Umbilical cord (tissue), 2 donors: Measurements from ENCODE around the gene ZNF837. TPM values are rescaled to one million over a fixed set of nuclear protein-coding genes. Genes with fewer than 3 reads are reported as not detected.

Experiments
- DNase-seq: peaks from one replicate; pipeline ENCODE4 v3.0.0-alpha.2; 2015; ENCODE audit warnings: low spot score
- total RNA-seq: library from RNA; depleted of rRNA; stranded (reverse); fragments of >200 nt; gene quantifications from one replicate; pipeline ENCODE4 v1.2.3, GENCODE V29; 2014; ENCODE audit warnings: low replicate concordance; ENCODE audit not compliant: insufficient read depth

The ZNF837 gene
- total RNA-seq, 1 donor from 2014 or later: 3.4 TPM

DNA sequence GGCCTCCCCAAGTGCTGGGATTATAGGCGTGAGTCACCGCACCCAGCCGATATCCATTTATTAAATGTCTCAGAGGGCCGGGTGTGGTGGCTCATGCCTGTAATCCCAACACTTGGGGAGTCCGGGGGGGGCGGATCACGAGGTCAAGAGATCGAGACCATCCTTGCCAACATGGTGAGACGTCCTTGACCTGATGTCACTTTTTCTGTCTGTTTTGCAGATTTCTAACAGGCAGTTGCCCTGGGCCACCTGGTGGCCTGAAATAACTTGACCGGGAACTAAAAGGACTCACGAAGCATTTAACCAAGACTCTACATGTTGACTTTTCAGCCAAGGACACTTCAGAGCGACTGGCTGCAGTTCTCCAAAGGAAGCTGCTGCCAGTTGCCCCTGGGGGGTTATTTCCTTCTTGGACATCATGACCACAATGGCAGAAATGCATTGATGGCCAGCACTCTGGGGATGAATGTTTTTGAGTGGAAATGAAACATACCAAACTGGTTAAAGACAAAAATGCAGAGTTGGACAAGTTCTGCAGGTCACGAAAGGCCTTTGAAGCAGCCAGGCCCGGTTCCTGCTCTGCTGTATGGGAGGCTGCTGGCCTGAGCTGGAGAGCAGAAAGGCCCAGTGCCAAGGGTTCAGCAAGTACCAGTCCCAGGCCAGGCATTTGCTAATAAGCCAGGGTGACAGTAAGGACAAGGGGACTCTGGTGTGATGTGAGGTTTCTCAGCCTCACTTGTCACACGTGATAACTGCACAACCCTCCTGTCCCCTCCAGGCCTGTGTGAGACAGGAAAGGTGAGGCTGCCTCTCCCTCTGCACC lies 8.3 kb downstream of the ZNF837 start:
- DNase-seq: no peak

DNA sequence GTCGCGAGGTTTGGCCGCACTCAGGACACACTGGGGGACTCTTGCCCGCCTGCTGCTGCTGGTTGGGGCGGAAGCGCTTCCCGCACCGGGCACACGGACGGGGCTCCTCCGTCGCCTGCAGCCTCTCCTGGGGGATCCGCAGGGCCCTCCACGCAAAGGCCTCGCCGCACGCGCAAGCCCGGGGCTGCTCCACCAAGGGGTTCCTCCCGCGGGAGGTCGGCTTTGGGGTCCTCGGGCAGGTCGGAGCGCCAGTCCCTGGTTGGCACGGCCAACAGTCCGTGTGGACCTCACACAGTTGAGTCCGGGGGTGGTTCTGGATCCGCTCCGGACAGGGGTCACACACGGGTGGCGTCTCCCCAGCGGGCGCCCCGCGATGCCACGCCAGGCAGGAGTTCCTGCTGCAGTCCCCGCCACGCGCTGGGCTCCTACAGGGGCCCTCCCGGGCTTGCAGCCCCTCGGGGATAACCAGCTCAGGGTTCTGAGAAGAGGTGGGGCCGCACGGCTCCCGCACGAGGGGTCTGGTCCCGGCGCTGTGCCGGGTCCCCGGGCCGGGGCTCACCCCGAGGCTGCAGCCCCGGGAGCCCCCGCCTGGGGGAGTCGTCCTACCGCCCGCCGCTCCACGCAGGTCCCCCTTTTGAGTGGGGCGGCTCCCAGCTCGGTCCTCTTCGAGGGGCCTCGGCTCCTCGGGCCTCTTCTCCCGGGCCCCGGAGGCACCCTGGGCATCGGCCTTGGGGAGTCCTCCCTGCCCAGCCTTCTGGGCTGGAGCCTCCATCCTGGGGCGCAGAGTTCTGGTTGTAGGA lies 12.1 kb downstream of the ZNF837 start:
- DNase-seq: no peak

DNA sequence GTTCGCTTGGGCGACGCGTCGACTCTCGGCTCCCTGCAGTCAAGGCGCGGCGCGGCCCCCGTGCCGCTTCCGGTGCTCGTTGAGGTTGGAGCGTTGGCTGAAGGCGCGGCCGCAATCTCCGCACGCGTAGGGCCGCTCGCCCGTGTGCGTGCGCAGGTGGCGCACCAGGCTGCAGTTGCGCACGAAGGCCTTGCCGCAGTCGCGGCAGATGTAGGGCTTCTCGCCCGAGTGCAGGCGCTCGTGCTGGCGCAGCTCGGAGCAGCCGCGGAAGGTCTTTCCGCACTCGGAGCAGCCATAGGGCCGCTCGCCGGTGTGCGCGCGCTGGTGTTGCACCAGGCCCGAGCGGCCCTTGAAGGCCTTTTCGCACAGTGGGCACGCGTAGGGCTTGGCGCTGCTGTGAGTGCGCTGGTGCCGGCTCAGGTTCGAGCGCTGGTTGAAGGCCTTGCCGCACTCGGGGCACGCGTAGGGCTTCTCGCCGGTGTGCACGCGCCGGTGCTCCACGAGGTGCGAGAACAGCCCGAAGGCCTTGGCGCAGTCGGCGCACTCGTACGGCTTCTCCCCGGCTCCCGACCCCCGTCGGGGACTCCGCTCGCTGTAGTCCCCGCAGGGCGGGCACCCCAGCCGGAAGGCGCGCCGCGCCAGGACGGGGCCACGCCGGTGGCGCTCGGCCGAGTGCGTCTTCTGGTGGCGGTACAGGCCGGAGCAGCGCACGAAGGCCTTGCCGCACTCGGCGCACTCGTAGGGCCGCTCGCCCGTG lies 13.0 kb downstream of the ZNF837 start:
- no peak for DNase-seq

DNA sequence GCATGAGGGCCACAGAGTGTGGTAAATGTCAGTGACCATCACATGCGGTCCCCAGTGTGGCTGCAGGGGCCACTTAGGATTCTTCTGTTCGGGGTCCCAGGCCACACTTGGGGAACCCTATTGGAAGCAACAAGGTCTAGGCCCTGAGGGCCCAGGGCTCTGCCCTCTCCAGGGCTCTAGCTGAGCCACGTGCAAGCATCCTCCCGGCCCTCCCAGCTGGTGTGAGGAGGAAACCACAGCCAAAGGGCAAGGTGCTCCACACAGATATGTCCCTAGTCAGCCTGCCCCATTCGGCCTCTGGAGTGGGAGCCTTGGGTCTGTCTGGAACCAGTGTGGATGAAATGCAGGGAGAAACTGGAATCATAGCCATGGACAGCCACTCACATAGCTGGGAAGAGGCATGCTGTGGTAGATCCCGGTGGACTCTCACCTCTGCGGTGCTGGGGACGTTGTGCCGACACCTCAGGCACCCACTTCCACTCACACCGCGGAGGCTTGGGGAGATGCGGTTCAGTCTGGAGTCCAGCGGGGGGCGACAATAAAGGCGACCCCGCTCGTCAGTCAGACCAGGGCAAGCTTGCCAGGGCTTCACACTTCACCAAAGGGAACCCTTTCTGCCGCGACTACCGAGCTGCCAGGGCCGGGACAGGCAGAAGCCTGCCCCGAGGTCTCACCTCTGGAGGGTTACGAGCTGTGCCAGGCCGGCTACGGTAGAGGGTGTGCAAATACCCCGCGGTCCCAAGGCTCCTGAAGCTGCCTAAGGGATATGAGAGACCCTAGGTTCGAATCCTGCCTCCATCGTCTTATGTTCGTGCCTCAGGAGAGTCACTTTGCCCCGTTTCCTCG lies 14.0 kb downstream of the ZNF837 start:
- no peak for DNase-seq

DNA sequence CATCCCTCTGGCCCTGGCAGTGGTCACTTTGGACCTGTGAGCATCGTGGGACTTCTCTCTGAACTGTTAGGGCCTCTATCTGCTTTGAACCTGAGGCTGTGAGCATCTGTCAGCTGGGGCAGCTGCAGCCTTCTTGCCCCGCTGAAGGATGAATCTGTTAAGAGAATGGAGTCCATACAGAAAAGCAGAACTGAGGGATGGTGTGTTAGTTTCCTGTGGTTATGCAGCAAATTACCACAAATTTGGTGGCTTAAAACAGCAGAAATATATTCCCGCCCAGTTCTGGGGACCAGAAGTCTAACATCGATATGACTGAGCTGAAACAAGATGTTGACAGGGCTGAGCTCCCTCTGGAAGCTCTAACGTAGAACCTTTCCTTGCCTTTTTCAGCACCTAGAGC lies 16.7 kb downstream of the ZNF837 start:
- no peak for DNase-seq

DNA sequence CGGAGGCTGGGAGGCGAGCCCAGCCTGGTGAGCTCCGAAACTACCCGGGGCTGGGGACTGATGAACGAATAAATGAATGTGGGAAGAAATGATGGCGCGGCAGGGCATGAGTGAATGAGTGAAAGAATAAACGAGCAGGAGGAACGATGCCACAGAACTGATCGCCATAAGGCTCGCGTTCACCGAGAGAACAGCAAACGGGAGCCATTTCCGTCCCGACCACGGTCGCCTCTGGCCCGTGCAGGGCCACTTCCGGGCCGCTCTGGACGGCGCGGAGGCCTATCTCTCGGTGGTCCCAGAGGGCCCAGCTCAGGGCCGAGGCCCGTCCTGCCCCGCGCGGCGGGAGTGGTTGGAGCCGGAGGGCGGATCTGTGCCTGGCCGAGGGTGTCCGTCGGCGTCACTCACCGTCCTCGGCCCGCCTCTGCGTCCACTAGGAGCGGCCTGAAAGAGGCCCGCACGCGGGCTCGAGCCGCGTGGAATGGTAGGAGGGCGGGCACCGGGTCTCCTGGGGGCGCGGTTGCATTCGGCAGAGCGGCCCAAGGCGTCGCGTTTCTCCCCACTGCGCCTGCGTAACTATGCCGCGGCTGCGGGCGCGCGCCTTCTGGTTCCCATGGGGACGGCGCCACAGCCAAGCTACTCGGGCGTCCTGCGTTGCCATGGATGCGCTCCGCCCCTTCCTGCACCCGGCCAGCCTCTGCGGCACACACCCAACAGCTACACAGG lies 18.4 kb downstream of the ZNF837 start, which contains the start of gene ZNF497:
Gene ZNF497 (minus strand): TSS at position 480 of the 723 bp plus-strand sequence. CDS start 5,116 bp downstream, outside the sequence.
- DNase-seq: peak; percentile 99

DNA sequence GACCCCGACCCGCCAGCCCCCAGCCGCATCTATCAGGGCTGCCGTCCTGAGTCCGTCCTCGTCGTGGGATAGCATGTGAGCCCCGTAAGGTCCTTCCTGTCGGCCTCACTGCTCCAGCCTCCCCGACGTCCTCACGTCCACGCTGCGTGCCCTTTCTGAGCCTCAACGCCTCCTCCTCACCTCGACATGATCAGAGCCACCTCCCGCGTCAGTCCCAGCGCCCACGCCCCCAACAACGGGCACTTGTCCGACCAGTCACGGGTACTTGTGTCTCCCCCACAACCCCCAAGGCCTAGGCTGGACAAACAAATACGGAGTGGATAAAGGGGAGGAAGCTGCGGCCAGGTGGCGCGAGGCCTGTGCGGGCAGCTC lies 18.9 kb downstream of the ZNF837 start:
- DNase-seq: no peak

DNA sequence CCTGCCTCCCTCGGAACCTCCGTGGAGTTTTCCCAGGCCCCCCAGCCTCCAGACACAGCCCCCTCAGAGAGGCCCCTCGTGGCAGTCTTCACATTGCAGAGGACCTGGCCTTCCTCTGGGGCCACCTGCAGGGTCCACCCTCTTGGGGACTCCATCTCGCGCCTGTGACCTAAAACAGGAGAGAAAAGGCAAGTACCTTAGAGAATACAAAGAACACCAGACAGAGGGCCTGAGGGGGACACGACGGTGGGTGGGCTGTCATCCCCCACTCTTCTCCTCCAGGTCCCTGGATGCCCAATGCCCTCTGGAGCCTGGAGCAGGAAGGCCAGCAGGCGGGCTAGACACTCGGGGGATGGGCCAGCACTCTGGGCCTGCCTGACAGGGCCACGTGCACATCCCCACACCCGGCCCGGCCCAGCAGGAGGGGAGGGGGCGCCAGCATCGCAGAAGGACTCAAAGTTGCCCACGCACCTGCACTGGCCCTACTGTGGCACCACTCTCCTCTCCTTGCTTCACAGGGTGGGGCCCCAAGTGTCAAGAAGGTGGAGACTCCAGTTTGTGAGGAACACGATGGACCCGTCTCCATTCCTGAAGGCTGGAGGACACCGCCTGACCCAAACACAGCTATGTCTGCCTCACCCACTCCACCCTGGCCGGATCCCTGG lies 23.2 kb downstream of the ZNF837 start:
- DNase-seq: no peak

DNA sequence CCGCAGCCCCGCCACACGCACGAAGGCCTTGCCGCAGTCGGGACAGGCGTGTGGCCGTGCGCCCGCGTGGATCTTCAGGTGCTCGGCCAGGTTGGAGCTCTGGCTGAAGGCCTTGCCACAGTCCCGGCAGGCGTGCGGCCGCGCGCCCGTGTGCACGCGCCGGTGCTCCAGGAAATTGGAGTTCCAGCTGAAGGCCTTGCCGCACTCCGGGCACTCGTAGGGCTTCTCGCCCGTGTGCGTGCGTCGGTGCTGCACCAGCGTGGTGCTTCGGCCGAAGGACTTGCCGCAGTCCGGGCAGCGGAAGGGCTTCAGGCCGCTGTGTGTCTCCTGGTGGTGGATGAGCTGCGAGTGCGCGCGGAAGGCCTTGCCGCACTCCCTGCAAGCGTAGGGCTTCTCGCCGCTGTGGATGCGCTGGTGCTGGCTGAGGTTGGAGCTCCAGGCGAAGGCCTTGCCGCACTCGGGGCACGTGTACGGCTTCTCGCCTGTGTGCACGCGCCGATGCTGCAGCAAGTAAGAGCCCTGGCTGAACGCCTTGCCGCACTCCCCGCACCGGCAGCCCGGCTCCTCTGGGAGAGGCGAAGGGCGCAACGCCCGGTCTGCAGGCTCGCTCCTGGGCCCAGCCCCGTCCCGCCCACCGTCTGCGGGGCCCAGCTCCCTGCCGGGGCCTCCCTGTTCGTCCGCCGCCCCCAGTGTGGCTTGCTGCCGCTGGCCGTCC lies 23.9 kb downstream of the ZNF837 start:
- DNase-seq: no peak

DNA sequence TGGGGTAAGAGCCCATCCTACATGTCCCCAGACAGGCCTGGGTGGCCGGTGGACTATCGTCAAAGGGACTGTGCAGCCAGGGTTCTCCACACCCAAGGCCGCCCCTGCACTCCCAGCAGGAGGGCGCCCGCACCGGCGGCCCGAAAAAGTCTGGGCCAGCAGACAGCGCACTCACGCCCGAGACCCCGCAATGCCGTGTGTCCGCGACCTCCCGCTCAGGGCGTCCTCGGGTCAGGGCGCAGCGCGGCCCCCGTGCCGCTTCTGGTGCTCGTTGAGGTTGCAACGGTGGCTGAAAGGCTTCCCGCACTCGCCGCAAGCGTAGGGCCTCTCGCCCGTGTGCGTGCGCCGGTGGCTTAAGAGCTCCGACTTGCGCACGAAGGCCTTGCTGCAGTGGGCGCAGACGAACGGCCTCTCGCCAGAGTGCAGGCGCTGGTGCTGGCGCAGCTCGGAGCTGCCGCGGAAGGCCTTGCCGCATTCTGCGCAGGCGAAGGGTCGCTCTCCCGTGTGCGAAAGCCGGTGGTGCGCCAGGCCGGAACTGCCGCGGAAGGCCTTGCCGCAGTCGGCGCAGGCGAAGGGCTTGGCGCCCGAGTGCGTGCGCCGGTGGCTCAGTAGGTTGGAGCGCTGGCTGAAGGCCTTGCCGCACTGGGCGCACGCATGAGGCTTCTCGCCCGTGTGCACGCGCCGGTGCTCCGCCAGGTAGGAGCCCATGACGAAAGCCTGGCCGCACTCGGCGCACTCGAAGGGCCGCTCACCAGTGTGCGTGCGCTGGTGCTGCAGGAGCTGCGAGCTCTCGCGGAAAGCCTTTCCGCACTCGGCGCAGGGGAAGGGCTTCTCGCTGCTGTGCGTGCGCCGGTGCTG lies 24.7 kb downstream of the ZNF837 start:
- no peak for DNase-seq

DNA sequence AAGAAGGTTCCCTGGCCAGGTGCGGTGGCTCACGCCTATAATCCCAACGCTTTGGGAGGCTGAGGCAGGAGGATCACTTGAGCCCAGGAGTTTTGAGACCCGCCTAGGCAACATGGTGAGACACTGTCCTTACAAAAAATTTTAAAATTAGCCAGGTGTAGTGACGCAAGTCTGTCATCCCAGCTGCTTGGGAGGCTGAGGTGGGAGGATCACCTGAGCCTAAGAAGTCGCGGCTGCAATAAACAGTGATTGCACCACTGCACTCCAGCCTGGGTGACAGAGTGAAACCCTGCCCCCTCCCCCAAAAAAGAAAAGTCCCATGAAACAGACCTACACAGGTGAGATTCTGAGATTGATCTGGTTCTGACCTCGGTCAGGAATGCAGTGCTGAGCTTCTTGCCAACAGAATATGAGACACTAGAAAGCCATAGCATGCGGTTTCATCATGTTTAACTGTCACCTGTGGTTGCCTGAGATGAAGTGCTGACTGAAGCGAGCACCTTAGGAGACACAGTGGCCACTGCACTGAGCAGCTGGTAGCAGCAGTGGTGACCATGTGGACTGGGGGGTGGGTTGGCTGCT lies 25.5 kb downstream of the ZNF837 start:
- no peak for DNase-seq

DNA sequence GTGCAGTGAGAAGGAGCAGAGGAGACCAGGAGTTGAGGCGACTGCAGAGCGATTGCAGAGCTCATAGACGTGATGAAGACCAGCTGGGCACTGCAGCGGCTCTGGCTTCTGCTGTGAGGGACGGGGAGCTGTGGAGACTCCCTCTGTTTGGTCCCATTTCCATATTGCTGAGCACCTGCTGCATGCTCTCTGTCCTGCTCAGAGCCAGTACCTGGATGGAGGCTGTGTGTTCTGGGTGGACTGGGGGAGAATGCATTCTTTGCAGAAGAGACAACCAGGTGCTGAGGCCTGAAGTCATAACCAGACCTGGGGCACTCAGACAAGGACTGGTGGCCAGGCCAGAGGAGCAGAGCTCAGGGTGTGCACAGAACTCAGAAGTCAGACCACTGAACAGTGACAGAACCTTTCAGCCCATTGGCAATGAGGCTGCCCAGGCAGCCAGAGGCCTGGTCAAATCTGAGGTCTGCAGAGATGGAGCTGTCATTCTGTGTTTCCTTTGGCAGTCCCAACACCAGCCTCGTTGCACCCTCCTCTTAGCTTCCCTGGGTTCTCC lies 26.3 kb downstream of the ZNF837 start:
- no peak for DNase-seq

DNA sequence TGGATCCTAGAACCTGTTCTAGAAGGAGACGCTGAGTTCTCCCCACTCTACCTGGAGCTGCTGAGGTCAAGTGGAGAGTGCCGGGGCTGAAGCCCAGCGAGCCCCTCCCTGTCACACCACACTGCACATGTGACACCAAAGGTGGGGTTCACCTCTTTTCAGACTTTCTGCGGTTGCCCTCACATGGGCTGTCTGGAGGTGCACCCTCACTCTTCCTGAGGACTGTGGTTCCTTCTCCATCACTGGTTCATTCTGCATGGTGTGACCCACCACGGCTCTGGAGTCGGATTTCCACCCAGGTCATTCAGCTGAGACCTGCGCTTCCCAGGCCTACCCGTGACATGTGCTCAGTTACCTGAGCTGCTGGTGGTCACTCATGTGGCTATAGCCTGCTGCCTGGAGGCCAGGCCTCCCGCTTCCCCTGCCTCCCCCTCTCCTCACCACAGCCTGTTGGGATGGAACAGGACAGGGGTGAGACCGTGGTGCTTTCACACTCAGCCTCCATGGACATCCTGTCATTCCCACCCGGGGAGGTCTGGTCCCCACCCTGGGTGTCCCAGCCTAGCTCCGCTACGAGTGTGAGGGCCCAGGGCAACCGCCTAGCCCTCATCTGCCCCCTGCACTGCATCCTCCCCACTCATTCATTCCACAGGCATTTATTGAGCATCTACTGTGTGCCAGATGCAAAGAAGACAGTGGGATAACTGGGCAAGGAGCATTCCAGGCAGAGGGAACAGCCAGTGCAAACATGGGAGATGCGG lies 26.9 kb downstream of the ZNF837 start:
- DNase-seq: no peak

DNA sequence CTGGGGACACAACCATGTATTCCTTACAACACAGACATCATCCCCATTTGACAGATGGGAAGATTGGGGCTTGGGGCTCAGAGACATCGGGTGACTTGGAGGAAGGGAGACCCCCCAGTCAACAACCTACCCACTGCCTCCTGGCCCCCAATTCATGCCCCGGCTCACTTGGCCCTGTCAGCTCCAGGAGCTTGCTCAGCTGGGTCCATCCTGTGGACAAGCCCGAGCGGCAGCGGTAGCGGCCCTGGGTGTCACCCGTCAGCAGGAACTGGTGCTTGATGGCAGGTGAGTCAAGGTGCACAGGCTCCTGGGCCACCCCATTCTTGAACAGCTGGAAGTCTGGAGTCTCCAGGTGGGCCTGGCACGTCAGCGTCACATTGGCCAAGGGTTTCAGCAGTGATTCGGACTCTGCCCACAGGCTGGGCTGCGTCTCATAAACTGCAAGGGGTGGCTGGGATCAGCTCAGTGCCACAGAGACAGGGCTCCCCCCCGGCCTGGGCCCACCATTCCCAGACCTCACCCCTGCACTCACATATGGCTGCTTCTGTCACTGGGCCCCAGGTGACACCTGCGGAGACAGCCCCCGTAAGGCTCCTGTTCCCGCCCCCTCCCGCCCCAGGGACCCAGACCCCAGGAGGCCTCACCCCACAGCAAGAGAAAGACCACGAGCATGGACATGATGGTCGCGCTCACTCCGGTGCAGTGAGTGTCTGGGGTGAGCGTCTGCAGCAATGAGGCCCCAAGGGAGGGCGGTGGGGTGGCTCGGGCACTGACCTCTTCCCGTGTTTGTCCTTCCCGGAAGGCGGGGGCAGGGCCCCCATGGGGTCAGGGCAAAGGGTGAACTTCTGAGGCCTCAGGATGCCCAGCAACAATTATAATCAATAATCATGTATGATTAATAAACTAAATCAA lies 27.8 kb downstream of the ZNF837 start, which contains the start of gene A1BG:
Gene A1BG (minus strand): TSS at position 733 of the 912 bp plus-strand sequence. CDS start 55 bp downstream, at position 678.
- no peak for DNase-seq

DNA sequence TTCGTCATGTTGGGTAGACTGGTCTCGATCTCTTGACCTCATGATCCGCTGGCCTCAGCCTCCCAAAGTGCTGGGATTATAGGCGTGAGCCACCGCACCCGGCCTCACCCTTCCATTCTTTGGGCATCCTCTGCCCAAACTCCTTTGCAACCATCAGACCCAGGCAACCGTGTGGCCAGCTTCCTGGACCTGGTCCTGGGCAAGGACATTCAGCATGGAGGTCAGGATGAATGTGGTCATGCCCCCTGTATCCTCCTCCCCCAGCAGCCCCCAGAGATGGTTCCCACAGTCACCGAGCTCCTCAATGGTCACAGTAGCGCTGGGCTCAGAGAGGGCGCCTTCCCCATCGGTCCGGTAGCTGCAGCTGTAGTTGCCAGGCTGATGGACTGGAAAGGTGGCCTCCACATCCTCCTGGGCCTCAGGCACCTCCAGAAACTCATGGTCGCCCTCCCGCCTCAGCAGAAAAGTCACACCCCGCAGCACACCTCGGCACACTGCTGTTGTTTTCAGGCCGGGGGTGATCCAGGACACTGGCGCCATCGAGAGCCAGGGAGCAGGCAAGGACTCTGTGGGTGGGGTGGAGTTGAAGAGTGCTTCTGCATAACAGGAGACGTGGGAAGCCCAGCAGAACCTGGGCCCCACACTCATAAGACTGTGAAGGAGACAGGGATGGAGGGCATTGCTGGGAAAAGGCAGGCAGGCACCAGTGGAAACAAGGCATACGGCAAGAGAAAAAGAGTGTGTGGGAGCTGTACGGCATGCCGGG lies 28.7 kb downstream of the ZNF837 start:
- no peak for DNase-seq
